NCI-H748 (cell line): Measurements from ENCODE around the gene SIPA1L3.
"Not testable (repeated sequence)": the region's sequence is repeated elsewhere in the genome, so short reads cannot be mapped to it uniquely, and the experiment has no call there.

ENCODE experiments used
- DNase-seq: peaks from one replicate; lab custom pipeline; 2025; ENCODE audit not compliant: unreplicated experiment; lab: John Stamatoyannopoulos, UW

Gene SIPA1L3

GRCh38 chr19:38224863-38225218 is 317.8 kb downstream of the SIPA1L3 start:
- DNase-seq, result not testable (repeated sequence)

GRCh38 chr19:38227287-38228004 is 320.4 kb downstream of the SIPA1L3 start:
- no peak for DNase-seq

- DNase-seq, result peak; percentile 57
Observed at GRCh38 chr19:38228005-38228377, 321.0 kb downstream of the SIPA1L3 start.

- DNase-seq, result peak; percentile 73
Observed at GRCh38 chr19:38228491-38229439, 321.8 kb downstream of the SIPA1L3 start.

GRCh38 chr19:38229585-38230073 is 322.6 kb downstream of the SIPA1L3 start:
- DNase-seq, result peak; percentile 98

- DNase-seq, result not testable (repeated sequence)
Observed at GRCh38 chr19:38230506-38231133, 323.6 kb downstream of the SIPA1L3 start.

GRCh38 chr19:38231918-38232317 is 324.9 kb downstream of the SIPA1L3 start:
- no peak for DNase-seq

GRCh38 chr19:38233740-38234251 is 326.8 kb downstream of the SIPA1L3 start:
- DNase-seq, result peak; percentile 81

- DNase-seq, result no peak
Observed at GRCh38 chr19:38234615-38235014, 327.6 kb downstream of the SIPA1L3 start.

GRCh38 chr19:38239816-38240215 is 332.8 kb downstream of the SIPA1L3 start:
- DNase-seq, result no peak

- no peak for DNase-seq
Observed at GRCh38 chr19:38243279-38243673, 336.3 kb downstream of the SIPA1L3 start.

- DNase-seq, result no peak
Observed at GRCh38 chr19:38245826-38246498, 339.0 kb downstream of the SIPA1L3 start.

- no peak for DNase-seq
Observed at GRCh38 chr19:38247126-38247525, 340.1 kb downstream of the SIPA1L3 start.

GRCh38 chr19:38247734-38248268 is 340.8 kb downstream of the SIPA1L3 start:
- DNase-seq, result no peak

GRCh38 chr19:38248421-38248820 is 341.4 kb downstream of the SIPA1L3 start:
- no peak for DNase-seq

GRCh38 chr19:38250428-38250820 is 343.4 kb downstream of the SIPA1L3 start:
- DNase-seq, result no peak

GRCh38 chr19:38250821-38251563 is 344.0 kb downstream of the SIPA1L3 start:
- DNase-seq, result no peak

GRCh38 chr19:38251564-38252051 is 344.6 kb downstream of the SIPA1L3 start:
- no peak for DNase-seq

- no peak for DNase-seq
Observed at GRCh38 chr19:38252385-38252784, 345.4 kb downstream of the SIPA1L3 start.
